Stimulated activated CD8-positive, alpha-beta memory T cell treated with anti-CD3 and anti-CD28 coated beads, Interleukin-2, amount 100 ng/mL, for 1 hour (primary cell): ENCODE measurements around the gene SLC25A36.

Experiments
- DNase-seq, 2 donors: peaks; one replicate each; pipeline ENCODE4 v3.0.0-alpha.2; 2020; ENCODE audit warnings: low read depth in 2 of 2

Gene SLC25A36, protein sequence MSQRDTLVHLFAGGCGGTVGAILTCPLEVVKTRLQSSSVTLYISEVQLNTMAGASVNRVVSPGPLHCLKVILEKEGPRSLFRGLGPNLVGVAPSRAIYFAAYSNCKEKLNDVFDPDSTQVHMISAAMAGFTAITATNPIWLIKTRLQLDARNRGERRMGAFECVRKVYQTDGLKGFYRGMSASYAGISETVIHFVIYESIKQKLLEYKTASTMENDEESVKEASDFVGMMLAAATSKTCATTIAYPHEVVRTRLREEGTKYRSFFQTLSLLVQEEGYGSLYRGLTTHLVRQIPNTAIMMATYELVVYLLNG

DNA sequence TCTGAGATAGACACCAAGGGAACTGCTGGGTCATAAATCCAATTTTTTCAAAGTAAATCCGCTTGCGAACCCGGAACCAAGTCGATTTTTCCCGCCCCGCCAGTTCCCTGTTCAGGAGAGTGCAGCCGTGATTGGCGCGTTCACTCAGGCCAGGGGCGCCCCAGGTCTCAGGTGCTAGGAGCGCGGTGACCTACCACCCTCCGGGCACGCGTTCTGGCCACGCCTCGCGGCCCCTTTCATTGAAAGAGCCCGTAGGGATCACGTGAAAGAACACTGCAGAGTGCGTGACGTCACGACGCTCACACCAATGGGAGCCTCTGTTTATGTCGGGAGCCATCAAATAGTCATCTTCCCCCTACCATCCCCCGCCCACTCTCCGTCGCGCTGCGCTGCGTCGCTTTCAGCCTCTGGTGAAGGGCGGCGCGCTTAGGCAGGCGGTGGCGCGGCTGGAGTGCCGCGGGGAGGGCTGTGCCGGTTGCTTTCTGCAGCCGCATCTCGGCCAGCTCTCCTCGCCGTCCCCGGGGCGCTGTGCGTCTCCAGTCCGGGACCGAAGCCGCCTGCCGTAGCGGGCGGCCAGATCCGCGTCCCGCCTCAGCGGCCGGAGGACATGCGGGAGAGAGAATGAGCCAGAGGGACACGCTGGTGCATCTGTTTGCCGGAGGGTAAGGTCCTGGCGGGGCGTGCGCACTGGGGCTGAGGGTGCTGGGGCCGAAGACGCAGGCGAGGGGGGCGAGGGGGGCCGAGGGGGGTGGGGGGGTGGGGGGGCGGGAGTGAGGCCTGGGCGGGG lies at the start of gene SLC25A36:
SLC25A36 (plus strand) TSS at position 403 of the 787 bp plus-strand sequence; CDS start at position 622, 219 bp downstream.
- DNase-seq = peak; percentile 90 to 91

DNA sequence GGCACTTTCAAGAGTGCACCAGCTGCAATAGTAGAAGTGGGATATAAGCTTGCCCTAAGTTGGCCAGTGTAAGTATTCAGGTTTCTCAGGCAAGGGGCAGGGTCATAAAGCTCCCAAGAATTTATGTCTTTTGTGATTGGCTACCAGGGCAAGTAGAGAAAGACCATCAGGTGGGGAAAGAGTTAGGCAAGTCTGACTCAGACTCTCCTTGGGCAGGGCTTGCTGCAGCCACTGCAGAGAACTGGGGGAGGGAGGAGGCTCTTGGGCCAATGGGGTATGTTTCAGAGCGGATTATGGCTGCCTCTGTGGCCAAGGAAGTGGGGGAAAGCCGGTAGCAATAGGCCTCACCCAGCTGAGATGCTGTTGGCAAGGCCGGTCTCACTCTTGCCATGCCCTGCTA lies 44.6 kb upstream of the SLC25A36 start:
- DNase-seq = no peak

DNA sequence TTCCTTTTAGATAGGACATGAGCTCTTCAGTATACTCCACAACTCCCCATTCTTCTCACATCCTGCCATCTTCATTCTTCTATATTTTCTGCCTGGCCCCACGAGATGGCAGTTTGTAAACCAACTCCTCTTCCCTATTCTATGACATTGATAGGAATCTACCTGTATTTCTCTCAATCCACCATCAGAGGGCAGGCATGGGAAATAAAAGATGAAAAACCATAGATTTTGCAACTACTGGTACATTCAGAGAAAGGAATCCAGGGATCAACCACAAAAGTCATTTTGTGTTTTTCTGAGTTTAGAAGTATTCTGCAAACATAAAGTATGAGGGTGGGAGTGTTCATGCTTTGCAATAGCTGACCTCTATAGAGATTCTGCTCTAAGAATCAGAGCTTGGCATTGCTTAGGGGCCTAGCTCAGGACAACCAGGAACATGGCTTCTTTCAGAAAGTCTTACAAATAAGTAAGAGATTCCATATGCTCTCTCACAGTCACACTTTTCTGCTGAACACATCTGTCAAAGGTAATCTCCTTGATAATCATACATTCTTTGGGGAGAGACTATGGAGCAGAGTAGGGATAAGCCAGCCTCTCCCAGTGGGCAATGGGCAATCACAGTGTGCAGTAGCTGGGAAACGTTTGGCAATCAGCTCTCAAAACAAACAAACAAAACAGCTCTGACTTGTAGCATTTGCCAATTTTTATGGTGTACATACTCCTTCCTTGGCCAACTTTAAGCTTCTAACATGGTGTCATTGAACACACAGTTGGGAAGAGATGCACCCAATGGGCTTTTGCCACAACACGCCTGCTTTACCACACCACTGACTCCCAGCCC lies 43.1 kb upstream of the SLC25A36 start:
- no peak for DNase-seq

DNA sequence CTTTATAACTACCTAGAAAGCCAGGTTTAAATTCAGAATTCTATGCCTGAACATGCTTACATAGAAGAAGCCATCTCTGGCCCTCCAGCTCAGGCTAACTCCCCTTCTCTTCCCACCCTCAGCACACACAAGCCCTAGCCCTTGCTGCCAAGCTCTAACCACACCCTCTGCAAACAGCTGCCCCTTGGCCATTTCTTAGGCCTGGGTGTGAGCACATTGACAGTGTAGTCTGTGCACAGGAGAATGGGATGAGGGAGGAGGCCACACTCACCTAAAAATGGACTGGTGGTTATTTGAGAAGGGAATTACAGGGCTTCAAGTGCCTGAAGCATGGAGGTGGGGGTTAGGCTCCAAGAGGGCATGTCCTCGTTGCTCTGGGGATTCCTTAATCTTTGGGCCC lies 42.3 kb upstream of the SLC25A36 start:
- DNase-seq = no peak

DNA sequence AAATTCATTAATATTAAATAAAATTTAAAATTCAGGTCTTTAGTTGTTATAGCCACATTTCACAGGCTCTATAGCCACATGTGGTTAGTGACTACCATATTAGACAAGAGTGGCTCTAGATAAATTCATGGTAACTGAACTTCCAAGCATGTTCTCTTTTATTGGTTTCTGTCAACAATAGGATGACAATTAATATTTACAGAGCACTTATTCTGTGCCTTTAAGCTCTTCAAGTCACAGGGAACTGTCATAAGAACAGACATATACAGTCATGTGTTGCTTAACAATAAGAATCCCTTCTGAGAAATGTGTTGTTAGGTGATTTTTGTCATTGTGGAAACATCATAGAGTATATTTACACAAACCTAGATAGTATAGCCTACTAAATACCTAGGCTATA lies 38.8 kb upstream of the SLC25A36 start:
- DNase-seq = no peak

DNA sequence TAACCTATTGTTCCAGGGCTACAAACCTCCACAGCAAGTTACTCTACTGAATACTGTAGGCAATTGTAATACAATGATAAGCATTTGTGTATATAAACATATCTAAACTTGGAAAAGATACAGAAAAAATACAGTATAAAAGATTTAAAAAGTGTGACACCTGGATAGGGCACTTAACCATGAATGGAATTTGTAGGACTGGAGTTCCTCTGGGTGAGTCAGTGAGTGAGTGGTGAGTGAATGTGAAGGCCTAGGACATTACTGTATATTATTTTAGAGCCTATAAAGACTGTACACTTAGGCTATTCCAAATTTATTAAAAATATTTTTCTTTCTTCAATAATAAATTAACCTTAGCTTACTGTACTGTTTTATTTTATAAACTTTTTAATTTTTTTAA lies 38.4 kb upstream of the SLC25A36 start:
- no peak for DNase-seq

DNA sequence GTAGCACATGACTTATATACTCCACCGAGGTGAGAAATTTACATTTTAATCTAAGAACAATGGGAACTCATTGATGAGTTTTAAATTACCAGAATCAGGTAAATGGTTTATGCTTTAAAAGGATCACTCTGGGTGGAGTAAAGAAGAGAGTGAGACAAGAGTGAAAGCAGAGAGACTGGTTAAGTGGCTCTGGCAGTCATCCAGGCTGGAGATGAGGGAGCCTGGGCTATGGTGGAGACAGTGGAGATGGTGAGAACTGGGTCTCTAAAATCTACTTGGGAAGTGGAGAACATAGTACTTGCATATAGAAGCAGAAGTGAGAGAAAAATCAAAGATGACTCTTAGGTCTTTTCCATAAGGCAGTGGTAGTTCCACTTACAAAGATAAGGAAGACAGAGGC lies 37.1 kb upstream of the SLC25A36 start:
- no peak for DNase-seq

GRCh38 chr3:140905559-140905958 lies 36.1 kb upstream of the SLC25A36 start:
- DNase-seq = no peak

DNA sequence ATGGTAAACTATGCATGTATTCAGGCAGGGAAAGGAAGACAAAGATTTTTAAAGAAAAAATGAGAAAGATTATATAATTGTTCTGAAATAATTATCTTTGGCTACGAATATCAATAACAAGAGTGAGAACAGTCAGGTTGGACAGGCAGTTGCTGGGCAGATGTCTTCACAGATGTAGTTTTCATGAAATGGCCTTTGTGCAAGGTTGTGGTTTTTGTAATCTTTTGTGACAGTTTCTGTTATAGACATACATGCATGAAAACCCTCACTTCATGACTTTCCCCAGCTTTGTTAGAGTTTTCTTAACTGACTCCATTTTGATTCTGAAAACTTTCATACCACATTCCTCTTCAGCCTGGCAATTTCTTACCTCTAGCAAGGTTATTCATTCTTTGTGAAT lies 34.9 kb upstream of the SLC25A36 start:
- DNase-seq = no peak

- no peak for DNase-seq
Observed at GRCh38 chr3:140910860-140911259, 30.8 kb upstream of the SLC25A36 start.

GRCh38 chr3:140911822-140912221 lies 29.8 kb upstream of the SLC25A36 start:
- no peak for DNase-seq

GRCh38 chr3:140913728-140914127 lies 27.9 kb upstream of the SLC25A36 start:
- DNase-seq = no peak

GRCh38 chr3:140914384-140914945 lies 27.2 kb upstream of the SLC25A36 start:
- no peak for DNase-seq

DNA sequence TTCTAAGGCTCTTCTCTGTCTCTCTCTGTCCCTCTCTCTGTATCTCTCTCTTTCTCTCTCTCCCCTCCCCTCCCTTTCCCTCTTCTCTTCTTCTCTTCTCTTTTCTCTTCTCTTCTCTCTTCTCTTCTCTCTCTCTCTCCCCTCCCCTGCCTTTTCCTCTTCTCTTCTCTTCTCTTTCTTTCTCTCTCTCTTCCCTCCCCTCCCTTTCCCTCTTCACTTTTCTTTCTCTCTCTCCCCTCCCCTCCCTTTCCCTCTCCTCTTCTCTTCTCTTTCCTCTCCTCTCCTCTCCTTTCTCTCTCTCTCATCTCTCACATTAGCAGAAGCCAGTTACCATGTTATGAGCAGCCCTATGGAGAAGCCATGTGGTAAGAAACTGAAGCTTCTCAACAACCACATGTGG lies 25.0 kb upstream of the SLC25A36 start:
- no peak for DNase-seq

DNA sequence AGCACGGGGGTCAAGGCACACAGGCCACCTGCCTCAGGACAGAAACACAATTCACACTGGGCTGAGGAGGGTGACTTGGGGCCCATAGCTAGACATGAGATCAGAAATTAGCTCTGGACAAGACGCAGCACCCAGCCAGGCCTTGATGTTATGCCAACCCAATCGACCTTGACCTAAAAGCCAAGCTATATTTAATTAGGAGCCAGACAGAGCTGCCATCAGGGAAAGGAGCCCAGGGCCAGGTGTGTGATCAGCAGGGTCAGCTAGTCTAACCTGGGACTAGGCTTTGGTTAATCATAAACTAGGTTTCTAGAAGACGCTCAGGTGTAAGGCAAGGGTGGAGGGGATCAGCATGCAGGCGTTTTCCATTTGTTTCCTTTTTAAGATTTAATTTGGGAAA lies 23.9 kb upstream of the SLC25A36 start:
- no peak for DNase-seq

GRCh38 chr3:140920029-140920428 lies 21.6 kb upstream of the SLC25A36 start:
- no peak for DNase-seq

- DNase-seq = no peak
Observed at GRCh38 chr3:140922634-140923033, 19.0 kb upstream of the SLC25A36 start.

GRCh38 chr3:140924097-140924873 lies 17.4 kb upstream of the SLC25A36 start:
- DNase-seq = no peak

GRCh38 chr3:140927279-140928069 lies 14.2 kb upstream of the SLC25A36 start:
- DNase-seq = no peak

- DNase-seq = no peak
Observed at GRCh38 chr3:140929446-140929845, 12.2 kb upstream of the SLC25A36 start.
